IPS-18c (cell line): ENCODE results near the gene FPR2.

Experiments used
- H3K4me3 ChIP-seq: 2 replicates; pipeline ENCODE4 v1.7.0; 2013; ENCODE audit warnings: low read depth, mild to moderate bottlenecking, low read length, moderate library complexity; ENCODE audit not compliant: insufficient read depth
- H3K9me3 ChIP-seq: one replicate; pipeline ENCODE4 v1.6.1; 2013; ENCODE audit warnings: mild to moderate bottlenecking, low read length, moderate library complexity; ENCODE audit not compliant: control insufficient read depth, insufficient read depth

FPR2 gene, protein sequence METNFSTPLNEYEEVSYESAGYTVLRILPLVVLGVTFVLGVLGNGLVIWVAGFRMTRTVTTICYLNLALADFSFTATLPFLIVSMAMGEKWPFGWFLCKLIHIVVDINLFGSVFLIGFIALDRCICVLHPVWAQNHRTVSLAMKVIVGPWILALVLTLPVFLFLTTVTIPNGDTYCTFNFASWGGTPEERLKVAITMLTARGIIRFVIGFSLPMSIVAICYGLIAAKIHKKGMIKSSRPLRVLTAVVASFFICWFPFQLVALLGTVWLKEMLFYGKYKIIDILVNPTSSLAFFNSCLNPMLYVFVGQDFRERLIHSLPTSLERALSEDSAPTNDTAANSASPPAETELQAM

GRCh38 chr19:51760697-51761356, at the start of gene FPR2:
Gene FPR2 (plus strand): TSS chr19:51761180. CDS start chr19:51768659, 7,479 bp downstream.
- Histone ChIP-seq H3K4me3 (no peak within 1 kb of the TSS), H3K9me3 (peaks cover 2% of the 10 kb centered on the region)

DNA sequence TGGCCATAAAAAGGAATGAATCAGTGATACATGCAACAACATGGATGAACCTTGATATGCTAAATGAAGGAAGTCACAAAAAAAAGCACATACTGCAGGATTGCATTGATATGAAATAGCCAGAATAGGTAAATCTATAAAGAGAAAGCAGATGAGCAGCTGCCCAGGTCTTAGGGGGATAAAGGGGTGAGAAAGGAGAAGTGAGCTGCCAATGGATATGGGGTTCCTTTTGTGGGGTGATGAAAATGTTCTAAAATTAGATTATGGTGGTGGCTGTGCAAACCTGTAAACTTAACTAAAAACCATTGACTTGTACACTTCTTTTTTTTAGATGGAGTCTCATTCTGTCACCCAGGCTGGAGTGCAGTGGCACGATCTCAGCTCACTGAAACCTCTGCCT, 49.3 kb upstream of the FPR2 start:
- no peak overlapping the region for H3K4me3 ChIP-seq
- no peaks in the 10 kb centered on the region for H3K9me3 ChIP-seq

- Histone ChIP-seq H3K4me3 (no peak overlapping the region), H3K9me3 (no peaks in the 10 kb centered on the region)
Observed at GRCh38 chr19:51712461-51713081, 48.4 kb upstream of the FPR2 start.

DNA sequence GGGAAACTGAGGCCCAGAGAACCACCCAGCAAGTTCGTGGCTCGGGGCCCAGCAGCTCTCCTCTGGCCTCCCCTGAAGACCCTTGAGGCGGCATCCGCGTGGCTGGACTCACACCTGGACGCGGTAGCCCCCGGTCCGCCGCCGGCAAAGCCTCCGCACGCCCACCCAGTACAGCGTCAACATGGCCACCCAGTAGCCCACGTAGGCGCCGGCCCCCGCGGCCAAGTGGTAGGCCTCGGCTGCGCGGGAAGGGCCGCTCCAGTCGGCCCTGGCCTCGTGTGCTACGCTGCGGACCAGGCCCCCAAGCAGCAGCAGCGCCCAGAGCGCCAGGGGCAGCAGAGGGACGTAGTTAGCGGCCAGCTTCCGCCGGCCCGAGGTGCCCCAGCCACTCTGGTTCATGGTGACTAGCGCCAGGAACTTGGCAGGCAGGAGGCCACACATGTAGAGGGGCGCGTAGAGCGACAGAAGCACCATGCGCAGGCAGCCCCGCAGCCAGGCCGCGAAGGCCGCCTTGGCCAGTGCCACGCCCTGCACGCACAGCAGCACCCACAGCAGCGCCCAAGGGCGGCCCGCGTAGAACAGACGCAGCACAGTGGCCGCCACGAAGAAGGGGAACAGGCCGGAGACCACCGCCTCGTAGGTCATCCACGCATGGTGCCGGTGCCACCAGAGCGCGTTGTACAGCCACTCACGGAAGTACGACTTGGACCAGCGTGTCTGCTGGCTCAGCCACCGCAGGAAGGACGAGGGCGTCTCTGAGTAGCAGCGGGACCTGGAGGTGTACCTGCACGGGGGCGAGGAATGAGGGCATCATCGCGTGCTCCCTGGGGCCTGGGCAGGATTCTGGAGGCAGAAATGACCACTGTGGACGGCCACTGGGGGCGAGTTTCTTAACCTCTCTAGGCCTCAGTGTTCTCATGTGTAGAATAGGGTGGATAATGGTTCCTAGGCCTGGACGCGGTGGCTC, 47.4 kb upstream of the FPR2 start:
- Histone ChIP-seq H3K4me3 (no peak overlapping the region), H3K9me3 (no peaks in the 10 kb centered on the region)

DNA sequence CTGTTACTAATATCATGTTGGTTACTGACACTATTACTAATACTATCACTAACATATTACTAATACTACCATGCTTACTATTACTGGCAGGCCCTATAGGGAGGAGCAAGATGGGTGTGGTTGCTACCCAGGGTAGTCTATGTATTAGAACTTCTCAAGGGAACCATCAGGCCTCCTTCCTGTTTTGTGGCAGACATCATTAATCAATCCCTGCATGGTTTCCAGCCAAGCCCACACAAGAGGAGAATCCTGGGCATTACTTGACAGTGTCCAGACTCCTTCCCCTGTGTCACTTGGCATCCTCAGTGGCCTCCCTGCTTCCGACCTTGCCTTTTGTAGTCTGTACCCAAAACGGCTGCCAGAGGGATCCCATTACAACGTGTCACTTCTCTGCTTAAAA, 46.1 kb upstream of the FPR2 start:
- H3K9me3 ChIP-seq, result no peaks in the 10 kb centered on the region
- H3K4me3 ChIP-seq, result no peak overlapping the region

GRCh38 chr19:51715850-51716249, 45.1 kb upstream of the FPR2 start:
- H3K4me3 ChIP-seq, result no peak overlapping the region
- H3K9me3 ChIP-seq, result no peaks in the 10 kb centered on the region

DNA sequence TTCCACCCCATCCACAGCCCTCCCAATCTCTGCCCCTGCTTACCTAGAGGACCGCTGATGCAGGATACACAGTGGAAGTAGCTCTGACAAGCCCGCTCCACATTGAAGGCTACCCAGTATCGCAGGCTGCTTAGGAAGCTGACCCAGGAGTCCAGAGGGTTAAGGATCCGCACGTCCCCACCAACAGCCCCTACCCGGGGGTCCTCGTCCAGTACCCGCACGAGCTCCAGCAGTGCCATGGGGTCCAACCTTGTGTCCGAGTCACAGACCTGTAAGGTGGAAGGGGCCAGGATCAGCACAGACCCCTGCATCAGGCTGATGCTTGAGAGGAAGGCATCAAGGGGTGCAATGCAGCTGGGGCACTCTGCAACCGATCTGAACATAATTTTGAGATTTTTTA, 44.1 kb upstream of the FPR2 start:
- no peak overlapping the region for H3K4me3 ChIP-seq
- H3K9me3 ChIP-seq, result no peaks in the 10 kb centered on the region

GRCh38 chr19:51719251-51719988, 41.6 kb upstream of the FPR2 start:
- H3K9me3 ChIP-seq, result no peaks in the 10 kb centered on the region
- peak overlapping the region; percentile 58 for H3K4me3 ChIP-seq

GRCh38 chr19:51721905-51722304, 39.1 kb upstream of the FPR2 start:
- Histone ChIP-seq H3K4me3 (no peak overlapping the region), H3K9me3 (no peaks in the 10 kb centered on the region)

- H3K9me3 ChIP-seq, result no peaks in the 10 kb centered on the region
- no peak overlapping the region for H3K4me3 ChIP-seq
Observed at GRCh38 chr19:51722492-51722891, 38.5 kb upstream of the FPR2 start.

- Histone ChIP-seq H3K4me3 (no peak overlapping the region), H3K9me3 (no peaks in the 10 kb centered on the region)
Observed at GRCh38 chr19:51724543-51724942, 36.4 kb upstream of the FPR2 start.

DNA sequence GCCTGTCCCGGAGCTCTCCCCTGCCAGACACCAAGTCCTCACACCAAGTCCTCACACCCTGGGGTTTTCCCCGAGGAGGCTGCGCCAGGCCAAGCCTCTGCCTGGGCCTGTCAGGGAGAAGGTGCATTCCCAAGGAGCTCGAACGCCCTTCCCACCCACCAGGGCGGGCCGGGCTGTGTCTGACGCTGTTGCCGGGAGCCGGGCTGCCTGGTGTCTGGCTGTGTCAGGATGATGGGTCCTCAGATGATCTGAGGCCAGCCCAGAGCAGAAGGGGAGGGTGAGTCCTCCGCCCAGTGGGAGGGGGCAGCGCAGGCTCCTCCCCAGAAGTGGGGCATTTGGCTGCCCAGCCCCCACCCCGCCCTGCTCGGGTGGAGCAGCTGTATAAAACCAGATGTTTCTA, 34.9 kb upstream of the FPR2 start:
- no peaks in the 10 kb centered on the region for H3K9me3 ChIP-seq
- no peak overlapping the region; the same call in 1 of the 2 replicates for H3K4me3 ChIP-seq

DNA sequence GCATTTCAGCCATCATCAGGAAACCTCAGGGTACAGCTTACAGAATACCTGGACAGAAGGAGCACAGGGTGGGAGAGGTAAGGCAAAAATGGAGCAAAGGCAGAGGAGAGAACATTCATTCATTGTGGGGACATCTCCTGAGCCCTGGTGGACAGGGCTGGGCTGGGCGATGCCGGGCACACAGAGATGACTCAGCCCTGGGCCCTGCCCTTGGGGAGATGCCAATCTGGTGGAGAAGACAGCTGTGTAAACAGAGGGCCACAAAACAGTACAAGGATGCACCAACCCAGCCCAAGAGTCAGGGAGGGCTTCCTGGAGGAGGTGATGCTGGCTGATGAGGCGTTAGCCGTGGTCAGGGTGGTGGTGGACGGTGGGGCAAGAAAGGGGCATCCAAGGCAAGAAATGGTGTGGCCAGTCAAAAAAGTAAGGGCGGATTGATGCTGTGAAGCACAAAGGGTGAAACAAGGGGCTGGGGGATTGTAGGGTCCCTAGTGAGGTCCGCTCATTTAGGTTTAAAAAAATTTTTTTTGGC, 33.6 kb upstream of the FPR2 start:
- H3K9me3 ChIP-seq, result no peaks in the 10 kb centered on the region
- no peak overlapping the region for H3K4me3 ChIP-seq

GRCh38 chr19:51729781-51730180, 31.2 kb upstream of the FPR2 start:
- Histone ChIP-seq H3K9me3 (no peaks in the 10 kb centered on the region), H3K4me3 (no peak overlapping the region)

DNA sequence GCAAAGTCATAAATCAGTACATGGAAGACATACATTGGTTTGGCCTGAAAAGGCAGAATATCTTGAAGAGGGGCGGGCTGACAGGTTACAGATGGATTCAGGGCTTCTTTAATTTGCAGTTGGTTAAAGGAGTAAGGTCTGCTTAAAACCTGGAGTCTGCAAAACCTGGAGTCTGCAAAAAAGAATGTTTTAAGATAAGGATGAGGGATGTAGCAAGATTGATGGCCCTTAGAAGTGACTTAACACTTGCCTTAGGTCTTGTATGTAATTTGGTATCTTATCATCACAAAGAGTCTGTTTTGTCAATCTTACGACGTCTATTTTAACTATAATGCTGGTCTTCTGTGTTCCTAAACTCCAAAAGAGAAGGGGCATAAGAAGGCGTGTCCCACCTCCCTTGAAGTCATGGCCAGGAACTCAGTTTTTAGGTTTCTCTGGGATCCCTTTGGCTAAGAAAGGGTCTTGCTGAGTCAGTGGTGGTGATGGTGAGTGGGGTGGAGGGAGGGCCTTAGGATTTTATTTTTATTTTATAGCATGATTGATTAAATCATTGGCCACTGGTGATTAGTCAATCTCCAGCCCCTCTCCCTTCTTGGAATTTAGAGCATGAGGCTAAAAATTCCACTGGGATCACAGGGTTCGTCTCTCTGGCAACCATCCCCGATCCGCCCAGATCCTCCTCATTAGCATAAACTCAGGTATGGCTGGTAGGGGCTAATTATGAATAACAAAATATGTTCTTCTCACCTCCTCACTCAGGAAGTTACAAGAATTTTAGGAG, 27.0 kb upstream of the FPR2 start:
- no peak overlapping the region; the same call in 1 of the 2 replicates for H3K4me3 ChIP-seq
- H3K9me3 ChIP-seq, result no peaks in the 10 kb centered on the region
